OCI-LY3 (cell line): Measurements from ENCODE around the gene ZNF829.
A peak's percentile ranks its signal among the peaks of the same experiment; 100 is the strongest.

Source experiments
- EZH2phosphoT487 ChIP-seq: fragments of 200-600 bp; shearing (Covaris generic); IDR thresholded peaks from 2 replicates; pipeline ENCODE4 v1.6.1; 2018; ENCODE audit warnings: antibody characterized with exemption, mixed run types, low read depth
- TF ChIP-seq, protein P1 (sequence below): fragments of 200-600, 300-600 bp; sonication (generic); IDR thresholded peaks from 2 replicates; pipeline ENCODE4 v1.5.1; 2014; ENCODE audit warnings: antibody characterized with exemption, low read length, low read depth

GRCh38 chr19:36939153-36939552, 23.1 kb upstream of the ZNF829 start:
- TF ChIP-seq, protein P1, sequence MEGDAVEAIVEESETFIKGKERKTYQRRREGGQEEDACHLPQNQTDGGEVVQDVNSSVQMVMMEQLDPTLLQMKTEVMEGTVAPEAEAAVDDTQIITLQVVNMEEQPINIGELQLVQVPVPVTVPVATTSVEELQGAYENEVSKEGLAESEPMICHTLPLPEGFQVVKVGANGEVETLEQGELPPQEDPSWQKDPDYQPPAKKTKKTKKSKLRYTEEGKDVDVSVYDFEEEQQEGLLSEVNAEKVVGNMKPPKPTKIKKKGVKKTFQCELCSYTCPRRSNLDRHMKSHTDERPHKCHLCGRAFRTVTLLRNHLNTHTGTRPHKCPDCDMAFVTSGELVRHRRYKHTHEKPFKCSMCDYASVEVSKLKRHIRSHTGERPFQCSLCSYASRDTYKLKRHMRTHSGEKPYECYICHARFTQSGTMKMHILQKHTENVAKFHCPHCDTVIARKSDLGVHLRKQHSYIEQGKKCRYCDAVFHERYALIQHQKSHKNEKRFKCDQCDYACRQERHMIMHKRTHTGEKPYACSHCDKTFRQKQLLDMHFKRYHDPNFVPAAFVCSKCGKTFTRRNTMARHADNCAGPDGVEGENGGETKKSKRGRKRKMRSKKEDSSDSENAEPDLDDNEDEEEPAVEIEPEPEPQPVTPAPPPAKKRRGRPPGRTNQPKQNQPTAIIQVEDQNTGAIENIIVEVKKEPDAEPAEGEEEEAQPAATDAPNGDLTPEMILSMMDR: 0 out of 2 replicates have a peak, but pooled peaks have one; percentile 8
- TF ChIP-seq EZH2phosphoT487: no peak
